Astrocyte (in vitro differentiated cells and primary cell): ENCODE measurements around the gene CRYGB. TPM values are rescaled to one million over a fixed set of nuclear protein-coding genes. Genes with fewer than 3 reads are reported as not detected.

ENCODE experiments used
- DNase-seq: peaks from one replicate; pipeline ENCODE4 v3.0.0-alpha.2; 2010; ENCODE audit warnings: low read depth
- FAIRE-seq: peaks from 2 replicates; lab custom pipeline; 2011; peaks lifted over from hg19 to GRCh38; lab: Jason Lieb, UNC
- H2AFZ ChIP-seq: 2 replicates; pipeline ENCODE4 v1.6.0; 2012; ENCODE audit warnings: low read depth, low read length, inconsistent platforms
- H3K27ac ChIP-seq: 2 replicates; pipeline ENCODE4 v1.5.1; 2011; ENCODE audit warnings: low read depth, low read length, inconsistent platforms
- H3K27me3 ChIP-seq: 2 replicates; pipeline ENCODE4 v1.6.0; 2011; ENCODE audit warnings: low read length, inconsistent platforms; ENCODE audit not compliant: insufficient read depth
- H3K36me3 ChIP-seq: 2 replicates; pipeline ENCODE4 v1.5.1; 2011; ENCODE audit warnings: low read length, inconsistent platforms; ENCODE audit not compliant: insufficient read depth
- H3K4me1 ChIP-seq: 2 replicates; pipeline ENCODE4 v1.5.1; 2011; ENCODE audit warnings: low read length, inconsistent platforms; ENCODE audit not compliant: insufficient read depth
- H3K4me2 ChIP-seq: 2 replicates; pipeline ENCODE4 v1.6.0; 2012; ENCODE audit warnings: low read length, inconsistent platforms
- H3K4me3 ChIP-seq: 2 replicates; pipeline ENCODE4 v1.5.1; 2011; ENCODE audit warnings: low read depth, mild to moderate bottlenecking, low read length, inconsistent platforms; ENCODE audit not compliant: insufficient read depth
- H3K79me2 ChIP-seq: 2 replicates; pipeline ENCODE4 v1.6.0; 2012; ENCODE audit warnings: mild to moderate bottlenecking, low read length, inconsistent platforms; ENCODE audit not compliant: insufficient read depth
- H3K9ac ChIP-seq: 2 replicates; pipeline ENCODE4 v1.6.0; 2012; ENCODE audit warnings: mild to moderate bottlenecking, low read length, inconsistent platforms
- H3K9me3 ChIP-seq: 2 replicates; pipeline ENCODE4 v1.5.1; 2012; ENCODE audit warnings: low read depth, mild to moderate bottlenecking, low read length, inconsistent platforms; ENCODE audit not compliant: insufficient read depth
- H4K20me1 ChIP-seq: 2 replicates; pipeline ENCODE4 v1.6.0; 2012; ENCODE audit warnings: low read length, inconsistent platforms; ENCODE audit not compliant: insufficient read depth
- H3K27ac Mint-ChIP-seq: one replicate; pipeline ENCODE4 v1.8.0; 2021; ENCODE audit warnings: mild to moderate bottlenecking, mixed read lengths; ENCODE audit not compliant: unreplicated experiment
- H3K27me3 Mint-ChIP-seq: one replicate; pipeline ENCODE4 v1.8.0; 2021; ENCODE audit warnings: low read depth, mixed read lengths; ENCODE audit not compliant: unreplicated experiment
- H3K36me3 Mint-ChIP-seq: one replicate; pipeline ENCODE4 v1.8.0; 2021; ENCODE audit warnings: low read depth, mixed read lengths; ENCODE audit not compliant: unreplicated experiment
- H3K4me1 Mint-ChIP-seq: one replicate; pipeline ENCODE4 v1.8.0; 2021; ENCODE audit warnings: low read depth, mixed read lengths; ENCODE audit not compliant: unreplicated experiment
- H3K4me3 Mint-ChIP-seq: one replicate; pipeline ENCODE4 v1.8.0; 2021; ENCODE audit warnings: mild to moderate bottlenecking, moderate library complexity, mixed read lengths; ENCODE audit not compliant: unreplicated experiment
- H3K9me3 Mint-ChIP-seq: one replicate; pipeline ENCODE4 v1.8.0; 2021; ENCODE audit warnings: mild to moderate bottlenecking, mixed read lengths; ENCODE audit not compliant: unreplicated experiment
- EZH2 ChIP-seq: IDR thresholded peaks from 2 replicates; pipeline ENCODE4 v1.6.1; 2012; ENCODE audit warnings: mild to moderate bottlenecking, low read length, inconsistent platforms; ENCODE audit not compliant: insufficient read depth
- total RNA-seq: library from RNA; stranded (reverse); gene quantifications from 2 replicates; pipeline ENCODE4 v1.2.1, GENCODE V29; 2021
- TF ChIP-seq, protein P1 (sequence below): IDR thresholded peaks from 2 replicates; pipeline ENCODE4 v1.5.1; 2011; ENCODE audit warnings: low read depth, mild to moderate bottlenecking, inconsistent platforms, low read length, moderate library complexity; ENCODE audit not compliant: insufficient read depth

The CRYGB gene
- total RNA-seq, 1 donor from 2014 or later: not detected

DNA sequence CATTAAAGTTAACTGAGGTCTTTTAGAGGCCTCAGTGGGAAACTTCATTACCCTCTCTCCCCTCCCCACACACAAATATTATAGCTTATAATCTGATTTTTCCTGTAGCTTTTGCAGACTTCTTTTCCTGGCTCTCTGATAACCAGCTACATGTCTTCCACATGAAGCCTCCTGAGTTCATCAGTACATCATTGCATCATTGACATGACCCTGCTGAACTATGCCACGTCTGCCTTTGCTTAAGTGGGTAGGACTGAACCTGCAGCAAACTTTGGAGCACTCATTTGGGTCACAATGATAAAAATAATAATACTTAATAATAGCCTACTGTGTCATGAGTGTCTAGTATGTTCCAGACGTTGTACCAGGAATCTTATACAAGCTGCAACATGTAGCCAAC, 10.5 kb upstream of the CRYGB start:
- no peaks in the 10 kb centered on the region for H4K20me1 ChIP-seq
- H3K36me3 ChIP-seq: no peaks in the 10 kb centered on the region
- FAIRE-seq: no peak
- Mint-ChIP-seq H3K27ac (no peak overlapping the region), H3K27me3 (no peaks in the 10 kb centered on the region), H3K4me3 (no peak overlapping the region), H3K4me1 (no peaks in the 10 kb centered on the region), H3K36me3 (no peaks in the 10 kb centered on the region), H3K9me3 (peaks cover 3% of the 10 kb centered on the region)
- no peak overlapping the region for H3K27ac ChIP-seq
- no peak for DNase-seq
- TF ChIP-seq EZH2: no peak
- TF ChIP-seq, protein P1, sequence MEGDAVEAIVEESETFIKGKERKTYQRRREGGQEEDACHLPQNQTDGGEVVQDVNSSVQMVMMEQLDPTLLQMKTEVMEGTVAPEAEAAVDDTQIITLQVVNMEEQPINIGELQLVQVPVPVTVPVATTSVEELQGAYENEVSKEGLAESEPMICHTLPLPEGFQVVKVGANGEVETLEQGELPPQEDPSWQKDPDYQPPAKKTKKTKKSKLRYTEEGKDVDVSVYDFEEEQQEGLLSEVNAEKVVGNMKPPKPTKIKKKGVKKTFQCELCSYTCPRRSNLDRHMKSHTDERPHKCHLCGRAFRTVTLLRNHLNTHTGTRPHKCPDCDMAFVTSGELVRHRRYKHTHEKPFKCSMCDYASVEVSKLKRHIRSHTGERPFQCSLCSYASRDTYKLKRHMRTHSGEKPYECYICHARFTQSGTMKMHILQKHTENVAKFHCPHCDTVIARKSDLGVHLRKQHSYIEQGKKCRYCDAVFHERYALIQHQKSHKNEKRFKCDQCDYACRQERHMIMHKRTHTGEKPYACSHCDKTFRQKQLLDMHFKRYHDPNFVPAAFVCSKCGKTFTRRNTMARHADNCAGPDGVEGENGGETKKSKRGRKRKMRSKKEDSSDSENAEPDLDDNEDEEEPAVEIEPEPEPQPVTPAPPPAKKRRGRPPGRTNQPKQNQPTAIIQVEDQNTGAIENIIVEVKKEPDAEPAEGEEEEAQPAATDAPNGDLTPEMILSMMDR: no peak
- no peaks in the 10 kb centered on the region for H3K4me1 ChIP-seq
- H3K9ac ChIP-seq: no peak overlapping the region
- no peak overlapping the region for H3K4me3 ChIP-seq
- no peaks in the 10 kb centered on the region for H3K9me3 ChIP-seq
- no peak overlapping the region for H3K4me2 ChIP-seq
- no peaks in the 10 kb centered on the region for H3K79me2 ChIP-seq
- no peaks in the 10 kb centered on the region for H3K27me3 ChIP-seq
- no peak overlapping the region for H2AFZ ChIP-seq

DNA sequence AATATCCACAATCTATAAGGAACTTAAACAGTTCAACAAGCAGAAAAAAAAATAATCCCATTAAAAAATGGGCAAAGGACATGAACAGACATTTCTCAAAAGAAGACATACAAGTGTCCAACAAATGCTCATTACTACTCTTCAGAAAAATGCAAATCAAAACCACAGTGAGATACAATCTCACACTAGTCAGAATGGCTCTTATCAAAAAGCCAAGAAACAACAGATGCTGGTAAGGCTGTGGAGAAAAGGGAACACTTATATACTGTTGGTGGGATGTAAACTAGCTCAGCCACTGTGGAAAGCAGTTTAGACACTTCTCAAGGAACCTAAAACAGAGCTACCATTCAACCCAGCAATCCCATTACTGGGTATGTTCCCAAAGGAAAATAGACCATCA, 7.2 kb upstream of the CRYGB start:
- Mint-ChIP-seq H3K4me3 (no peak overlapping the region), H3K27me3 (no peaks in the 10 kb centered on the region), H3K9me3 (peaks cover 5% of the 10 kb centered on the region), H3K4me1 (no peaks in the 10 kb centered on the region), H3K36me3 (no peaks in the 10 kb centered on the region), H3K27ac (no peak overlapping the region)
- Histone ChIP-seq H3K27me3 (no peaks in the 10 kb centered on the region), H3K4me2 (no peak overlapping the region), H3K36me3 (no peaks in the 10 kb centered on the region), H3K79me2 (no peaks in the 10 kb centered on the region), H3K4me1 (no peaks in the 10 kb centered on the region), H4K20me1 (no peaks in the 10 kb centered on the region), H3K27ac (no peak overlapping the region), H3K9me3 (no peaks in the 10 kb centered on the region), H3K4me3 (no peak overlapping the region), H2AFZ (no peak overlapping the region), H3K9ac (no peak overlapping the region)
- DNase-seq: peak; percentile 17
- FAIRE-seq: no peak
- TF ChIP-seq, protein P1: no peak
- no peak for TF ChIP-seq EZH2

DNA sequence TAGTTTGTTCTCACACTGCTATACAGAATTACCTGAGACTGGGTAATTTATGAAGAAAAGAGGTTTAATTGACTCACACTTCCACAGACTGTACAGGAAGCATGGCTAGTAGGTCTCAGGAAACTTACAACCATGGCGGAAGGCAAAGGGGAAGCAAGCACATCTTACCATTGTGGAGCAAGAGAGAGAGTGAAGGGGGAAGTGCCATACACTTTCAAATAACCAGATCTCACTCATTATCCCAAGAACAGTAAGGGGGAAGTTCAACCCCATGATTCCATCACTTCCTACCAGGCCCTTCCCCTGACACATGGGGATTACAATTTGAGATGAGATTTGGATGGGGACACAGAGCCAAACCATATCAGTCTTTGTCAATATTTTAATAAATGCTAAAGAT, 5.0 kb upstream of the CRYGB start:
- H3K27me3 Mint-ChIP-seq: no peaks in the 10 kb centered on the region
- Histone ChIP-seq H2AFZ (no peak overlapping the region), H3K79me2 (no peaks in the 10 kb centered on the region), H3K27me3 (no peaks in the 10 kb centered on the region), H3K4me2 (no peak overlapping the region), H4K20me1 (no peaks in the 10 kb centered on the region), H3K4me1 (no peaks in the 10 kb centered on the region), H3K27ac (no peak overlapping the region), H3K9me3 (no peaks in the 10 kb centered on the region), H3K4me3 (no peak overlapping the region), H3K36me3 (no peaks in the 10 kb centered on the region), H3K9ac (no peak overlapping the region)
- H3K27ac Mint-ChIP-seq: no peak overlapping the region
- no peaks in the 10 kb centered on the region for H3K4me1 Mint-ChIP-seq
- H3K9me3 Mint-ChIP-seq: peaks cover 5% of the 10 kb centered on the region
- FAIRE-seq: no peak
- TF ChIP-seq EZH2: no peak
- TF ChIP-seq, protein P1: no peak
- DNase-seq: no peak
- no peaks in the 10 kb centered on the region for H3K36me3 Mint-ChIP-seq
- no peak overlapping the region for H3K4me3 Mint-ChIP-seq
